ENCODE results near the gene CARS1.

DNA sequence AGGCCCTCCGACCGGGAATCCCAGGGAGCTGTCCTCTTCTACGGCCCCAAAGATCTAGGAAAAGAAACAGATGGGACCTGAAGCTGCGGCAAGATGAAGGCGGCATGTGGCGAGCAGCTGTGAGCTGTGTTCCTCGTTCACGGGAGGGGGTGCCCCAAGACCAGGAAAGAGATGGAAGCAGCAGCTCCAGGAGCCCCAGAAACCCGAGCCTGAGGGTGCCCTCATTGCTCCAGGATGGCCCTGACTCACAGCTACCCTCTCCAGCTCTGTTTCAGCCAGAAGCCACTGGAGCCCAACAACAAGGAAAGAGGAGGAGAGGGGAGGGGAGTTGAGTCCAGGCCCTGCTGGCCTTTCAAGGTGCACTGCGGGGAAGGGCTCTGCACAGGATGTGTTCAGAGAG is 41.4 kb downstream of the CARS1 start:
- TF ChIP-seq POLR2A (IDR thresholded peaks at IDR 0.05): no peak
- TF ChIP-seq, protein P1, sequence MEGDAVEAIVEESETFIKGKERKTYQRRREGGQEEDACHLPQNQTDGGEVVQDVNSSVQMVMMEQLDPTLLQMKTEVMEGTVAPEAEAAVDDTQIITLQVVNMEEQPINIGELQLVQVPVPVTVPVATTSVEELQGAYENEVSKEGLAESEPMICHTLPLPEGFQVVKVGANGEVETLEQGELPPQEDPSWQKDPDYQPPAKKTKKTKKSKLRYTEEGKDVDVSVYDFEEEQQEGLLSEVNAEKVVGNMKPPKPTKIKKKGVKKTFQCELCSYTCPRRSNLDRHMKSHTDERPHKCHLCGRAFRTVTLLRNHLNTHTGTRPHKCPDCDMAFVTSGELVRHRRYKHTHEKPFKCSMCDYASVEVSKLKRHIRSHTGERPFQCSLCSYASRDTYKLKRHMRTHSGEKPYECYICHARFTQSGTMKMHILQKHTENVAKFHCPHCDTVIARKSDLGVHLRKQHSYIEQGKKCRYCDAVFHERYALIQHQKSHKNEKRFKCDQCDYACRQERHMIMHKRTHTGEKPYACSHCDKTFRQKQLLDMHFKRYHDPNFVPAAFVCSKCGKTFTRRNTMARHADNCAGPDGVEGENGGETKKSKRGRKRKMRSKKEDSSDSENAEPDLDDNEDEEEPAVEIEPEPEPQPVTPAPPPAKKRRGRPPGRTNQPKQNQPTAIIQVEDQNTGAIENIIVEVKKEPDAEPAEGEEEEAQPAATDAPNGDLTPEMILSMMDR (IDR thresholded peaks at IDR 0.05): no peak

Measured in vagina (tissue), 2 donors.